ENCODE measurements around the gene AGO3.

GRCh38 chr1:35925741-35926140, 5.2 kb upstream of the AGO3 start:
- TF ChIP-seq CTCF (IDR thresholded peaks at IDR 0.05), result no peak
- TF ChIP-seq POLR2AphosphoS5 (IDR thresholded peaks at IDR 0.05), result no peak
- TF ChIP-seq POLR2A (IDR thresholded peaks at IDR 0.05), result no peak

Data from suprapubic skin (tissue), 4 donors.